ENCODE results near the gene B4GALT6. TPM values are rescaled to one million over a fixed set of nuclear protein-coding genes. Genes with fewer than 3 reads are reported as not detected.

Gene B4GALT6
- total and polyA plus RNA-seq, 9 donors: 2.1 to 16.5 (median 6.5) TPM

GRCh38 chr18:31723639-31723989 lies 39.2 kb upstream of the B4GALT6 start:
- Histone ChIP-seq H3K36me3 (no peaks in the 10 kb centered on the region), H3K9me3 (no peaks in the 10 kb centered on the region), H3K27ac (peak overlapping the region in 1 of 2 donors; percentile 55), H3K4me3 (peak overlapping the region; percentile 38), H3K4me1 (ENCODE audit: insufficient read depth) (no peaks in the 10 kb centered on the region), H3K27me3 (no peaks in the 10 kb centered on the region)
- no peak for DNase-seq
- intact Hi-C loops (cut with DNase I): loop anchor here (5.0 kb wide), 2 partner anchors 101 to 166 kb away; no protein-coding TSS in a partner anchor
- WGBS, 3 donors: 25 to 34% (median 30%) methylated on average over 7 of the region's 7 CpGs
- TF ChIP-seq EP300 (IDR thresholded peaks at IDR 0.05): no peak
- no peak for TF ChIP-seq CTCF (IDR thresholded peaks at IDR 0.05)
- no peak for TF ChIP-seq POLR2A (IDR thresholded peaks at IDR 0.05)

GRCh38 chr18:31722369-31722957 lies 38.1 kb upstream of the B4GALT6 start:
- no peak overlapping the region for H3K4me3 ChIP-seq
- DNase-seq: peak; percentile 53 to 83 (median 75)
- H3K27me3 ChIP-seq: no peaks in the 10 kb centered on the region
- 39 to 48% (median 41%) methylated on average over 7 of the region's 7 CpGs for WGBS, 3 donors
- H3K27ac ChIP-seq: no peak overlapping the region
- no peaks in the 10 kb centered on the region for H3K4me1 ChIP-seq (ENCODE audit: insufficient read depth)
- H3K36me3 ChIP-seq: no peaks in the 10 kb centered on the region
- TF ChIP-seq CTCF (IDR thresholded peaks at IDR 0.05) (peak; percentile 22 to 73 (median 52)), POLR2A (IDR thresholded peaks at IDR 0.05) (no peak), EP300 (IDR thresholded peaks at IDR 0.05) (no peak)
- intact Hi-C loops (cut with DNase I): loop anchor here (5.0 kb wide), 2 partner anchors 100 to 165 kb away; no protein-coding TSS in a partner anchor
- no peaks in the 10 kb centered on the region for H3K9me3 ChIP-seq

DNA sequence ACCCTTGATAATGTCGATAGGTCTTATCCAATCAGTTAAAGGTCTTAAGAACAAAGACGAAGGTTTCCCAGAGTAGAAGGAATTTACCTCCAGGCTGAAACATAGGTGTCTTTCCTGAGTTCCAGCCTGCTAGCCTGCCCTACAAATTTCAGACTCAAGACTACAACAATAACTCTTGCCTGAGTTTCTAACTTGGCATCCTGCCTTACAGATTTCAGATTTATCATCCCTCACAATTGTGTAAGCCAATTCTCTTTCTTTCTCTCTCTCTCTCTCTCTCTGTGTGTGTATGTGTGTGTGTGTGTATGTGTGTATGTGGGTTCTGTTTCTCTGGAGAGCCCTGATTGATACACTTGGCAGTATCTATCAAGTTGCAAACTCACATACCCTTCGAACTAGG lies 37.2 kb upstream of the B4GALT6 start:
- intact Hi-C loops (cut with DNase I): loop anchor here (5.0 kb wide), 2 partner anchors 99 to 164 kb away; no protein-coding TSS in a partner anchor
- WGBS, 3 donors: 83 to 86% (median 85%) methylated on average over 3 of the region's 3 CpGs
- H3K4me3 ChIP-seq: no peak overlapping the region
- no peaks in the 10 kb centered on the region for H3K9me3 ChIP-seq
- no peaks in the 10 kb centered on the region for H3K4me1 ChIP-seq (ENCODE audit: insufficient read depth)
- H3K27ac ChIP-seq: no peak overlapping the region
- H3K36me3 ChIP-seq: no peaks in the 10 kb centered on the region
- H3K27me3 ChIP-seq: no peaks in the 10 kb centered on the region
- no peak for DNase-seq
- TF ChIP-seq POLR2A (IDR thresholded peaks at IDR 0.05) (no peak), EP300 (IDR thresholded peaks at IDR 0.05) (no peak), CTCF (IDR thresholded peaks at IDR 0.05) (no peak)

GRCh38 chr18:31720867-31721266 lies 36.5 kb upstream of the B4GALT6 start:
- 75 to 81% (median 76%) methylated on average over 7 of the region's 7 CpGs for WGBS, 3 donors
- Histone ChIP-seq H3K36me3 (no peaks in the 10 kb centered on the region), H3K27ac (no peak overlapping the region), H3K27me3 (no peaks in the 10 kb centered on the region), H3K4me3 (no peak overlapping the region), H3K4me1 (ENCODE audit: insufficient read depth) (no peaks in the 10 kb centered on the region), H3K9me3 (no peaks in the 10 kb centered on the region)
- intact Hi-C loops (cut with DNase I): loop anchor here (5.0 kb wide), 2 partner anchors 99 to 164 kb away; no protein-coding TSS in a partner anchor
- DNase-seq: no peak
- TF ChIP-seq POLR2A (IDR thresholded peaks at IDR 0.05): no peak
- TF ChIP-seq CTCF (IDR thresholded peaks at IDR 0.05): no peak
- TF ChIP-seq EP300 (IDR thresholded peaks at IDR 0.05): no peak
